Prostate gland (tissue), 2 donors: ENCODE results near the gene BOK. TPM values are rescaled to one million over a fixed set of nuclear protein-coding genes. Genes with fewer than 3 reads are reported as not detected.

Source experiments
- DNase-seq: peaks from one replicate; pipeline ENCODE4 v3.0.0-alpha.2; 2019; ENCODE audit warnings: low spot score
- H3K27ac ChIP-seq, 2 donors: fragments of 200-600 bp; sonication (generic); 2 replicates each; pipeline ENCODE4 v1.5.1; 2017 to 2019
- H3K27me3 ChIP-seq: fragments of 200-600 bp; sonication (generic); replicated peaks from 2 replicates; pipeline ENCODE4 v1.5.1; 2019; ENCODE audit not compliant: insufficient read depth
- H3K36me3 ChIP-seq, 2 donors: fragments of 200-600 bp; sonication (generic); 1 replicate in 1 of 2; 2 replicates in 1 of 2; pipeline versions ENCODE4 v1.5.1 to v1.8.1; 2017 to 2019
- H3K4me1 ChIP-seq: fragments of 200-600 bp; sonication (generic); replicated peaks from 2 replicates; pipeline ENCODE4 v1.5.1; 2019
- H3K4me3 ChIP-seq, 2 donors: fragments of 200-600 bp; sonication (generic); 2 replicates each; pipeline ENCODE4 v1.5.1; 2017 to 2019
- H3K9me3 ChIP-seq: fragments of 200-600 bp; sonication (generic); 2 replicates; pipeline ENCODE4 v1.5.1; 2017
- CTCF ChIP-seq, 4 experiments: fragments of 200-600 bp in 2 of 4; fragments of 450-650 bp in 2 of 4; sonication (generic) in 2 of 4; IDR thresholded peaks; 1 replicate in 3 of 4; 2 replicates in 1 of 4; pipeline ENCODE4 v1.5.1; 2016 to 2019; ENCODE audit warnings: antibody characterized with exemption in 4 of 4, mild to moderate bottlenecking in 2 of 4, moderate library complexity in 2 of 4
- POLR2A ChIP-seq: fragments of 450-650 bp; IDR thresholded peaks from one replicate; pipeline ENCODE4 v1.6.1; 2016; ENCODE audit warnings: antibody characterized with exemption, mild to moderate bottlenecking
- POLR2AphosphoS5 ChIP-seq: sonication (generic); formaldehyde crosslinking; IDR thresholded peaks from one replicate; pipeline ENCODE4 v1.6.1; 2017; ENCODE audit warnings: antibody characterized with exemption
- whole genome bisulfite sequencing: methylation state at CpG from one replicate; pipeline ENCODE4 v1.1.5; 2018; 5-methylcytosine and 5-hydroxymethylcytosine counted together
- intact Hi-C: fragments of 100-400 bp; cut with DNase I; formaldehyde crosslinking; loops from one replicate; pipeline ENCODE4 v1.14.2; 2022
- total RNA-seq, 2 donors: library from RNA; depleted of rRNA; stranded (reverse); fragments of >200 nt; gene quantifications; one replicate each; pipeline ENCODE4 v1.1.0, GENCODE V29; 2016

The BOK gene
- total RNA-seq, 2 donors from 2014 or later = 58.3 to 91.6 TPM

DNA sequence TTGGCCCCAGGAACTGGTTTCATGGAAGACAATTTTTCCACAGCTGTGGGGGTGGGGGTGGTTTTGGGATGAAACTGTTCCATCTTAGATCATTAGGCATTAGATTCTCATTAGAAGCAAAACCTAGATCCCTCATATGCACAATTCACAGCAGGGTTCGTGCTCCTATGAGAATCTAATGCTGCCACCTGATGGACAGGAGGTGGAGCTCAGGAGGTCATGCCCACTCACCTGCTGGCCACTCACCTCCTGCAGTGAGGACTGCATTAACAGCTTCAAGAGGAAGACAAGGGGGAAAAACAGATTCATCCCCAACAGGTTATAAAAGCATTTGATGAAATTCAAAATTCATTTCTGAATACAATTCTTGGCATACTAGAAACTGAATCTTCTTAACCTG, 39.9 kb downstream of the BOK start:
- no peak overlapping the region for H3K4me3 ChIP-seq
- intact Hi-C loops = no loop called here
- 76% methylated on average over 1 of the region's 1 CpG for WGBS
- H3K36me3 ChIP-seq = peaks cover 0 to 5% of the 10 kb centered on the region in 2 donors
- no peak for DNase-seq
- H3K4me1 ChIP-seq = no peaks in the 10 kb centered on the region
- no peaks in the 10 kb centered on the region for H3K27me3 ChIP-seq
- H3K9me3 ChIP-seq = no peaks in the 10 kb centered on the region
- TF ChIP-seq POLR2A = no peak
- TF ChIP-seq CTCF (IDR thresholded peaks at IDR 0.05) = peak in 3 of 4 experiments; percentile 18 to 47 (median 45)
- no peak for TF ChIP-seq POLR2AphosphoS5
- H3K27ac ChIP-seq = no peak overlapping the region

DNA sequence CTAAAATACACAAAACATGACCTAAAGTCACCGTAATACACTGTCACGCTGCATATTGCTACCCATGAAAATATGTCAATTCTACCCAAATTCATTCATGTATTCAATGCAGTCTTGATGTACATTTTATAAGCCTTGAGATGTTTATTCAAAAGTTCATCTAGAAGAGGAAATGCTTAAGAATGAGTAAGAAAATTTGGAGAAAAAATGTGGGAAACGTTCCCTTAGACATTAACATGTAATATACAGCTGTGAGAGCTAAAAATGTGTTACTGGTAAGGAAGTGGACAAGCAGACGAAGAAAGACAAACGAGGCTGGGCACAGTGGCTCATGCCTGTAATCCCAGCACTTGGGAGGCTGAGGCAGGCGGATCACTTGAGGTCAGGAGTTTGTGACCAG, 41.1 kb downstream of the BOK start:
- peaks cover 0 to 5% of the 10 kb centered on the region in 2 donors for H3K36me3 ChIP-seq
- no peaks in the 10 kb centered on the region for H3K4me1 ChIP-seq
- no peak overlapping the region for H3K4me3 ChIP-seq
- intact Hi-C loops = no loop called here
- no peaks in the 10 kb centered on the region for H3K9me3 ChIP-seq
- TF ChIP-seq POLR2AphosphoS5 (no peak), CTCF (IDR thresholded peaks at IDR 0.05) (no peak), POLR2A (no peak)
- H3K27ac ChIP-seq = no peak overlapping the region
- H3K27me3 ChIP-seq = no peaks in the 10 kb centered on the region
- no peak for DNase-seq
- 86% methylated on average over 6 of the region's 6 CpGs for WGBS

- WGBS = 91% methylated on average over 13 of the region's 13 CpGs
Observed at GRCh38 chr2:241601841-241602240, 43.3 kb downstream of the BOK start.

GRCh38 chr2:241602720-241603119, 44.2 kb downstream of the BOK start:
- Histone ChIP-seq H3K4me3 (no peak overlapping the region), H3K27ac (no peak overlapping the region), H3K4me1 (no peaks in the 10 kb centered on the region), H3K27me3 (no peaks in the 10 kb centered on the region), H3K36me3 (peaks cover 0 to 5% of the 10 kb centered on the region in 2 donors), H3K9me3 (no peaks in the 10 kb centered on the region)
- DNase-seq = no peak
- intact Hi-C loops = no loop called here
- 92% methylated on average over 17 of the region's 17 CpGs for WGBS
- TF ChIP-seq POLR2AphosphoS5 (no peak), POLR2A (no peak), CTCF (IDR thresholded peaks at IDR 0.05) (no peak)

More at GRCh38 chr2:241601841-241602240, 43.3 kb downstream of the BOK start:
- intact Hi-C loops = no loop called here
- H3K4me3 ChIP-seq = no peak overlapping the region
- no peaks in the 10 kb centered on the region for H3K27me3 ChIP-seq
- peaks cover 0 to 5% of the 10 kb centered on the region in 2 donors for H3K36me3 ChIP-seq
- no peak for DNase-seq
- no peaks in the 10 kb centered on the region for H3K4me1 ChIP-seq
- no peak for TF ChIP-seq POLR2A
- no peak for TF ChIP-seq POLR2AphosphoS5
- no peak for TF ChIP-seq CTCF (IDR thresholded peaks at IDR 0.05)
- H3K27ac ChIP-seq = no peak overlapping the region
- no peaks in the 10 kb centered on the region for H3K9me3 ChIP-seq

DNA sequence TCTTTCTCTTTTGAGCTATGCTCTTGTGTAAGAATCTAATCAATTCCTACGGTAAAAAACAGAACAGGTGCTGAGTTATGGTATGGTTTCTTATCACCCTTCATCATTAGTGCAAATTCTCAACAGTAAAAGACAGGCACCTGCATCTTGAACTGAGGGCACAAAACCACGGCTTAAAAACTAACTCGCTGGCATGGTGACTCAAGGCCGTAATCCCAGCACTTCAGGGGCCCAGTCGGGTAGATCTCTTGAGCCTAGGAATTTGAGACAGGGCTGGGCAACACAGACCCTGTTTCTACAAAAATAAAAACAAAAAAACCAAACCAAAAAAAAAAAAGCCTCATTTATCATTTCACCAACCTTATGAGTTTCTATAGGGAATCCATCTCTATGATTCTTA, 45.1 kb downstream of the BOK start:
- TF ChIP-seq CTCF (IDR thresholded peaks at IDR 0.05) (no peak), POLR2AphosphoS5 (no peak), POLR2A (no peak)
- no peaks in the 10 kb centered on the region for H3K9me3 ChIP-seq
- H3K27me3 ChIP-seq = no peaks in the 10 kb centered on the region
- H3K27ac ChIP-seq = no peak overlapping the region
- intact Hi-C loops = no loop called here
- peaks cover 0 to 5% of the 10 kb centered on the region in 2 donors for H3K36me3 ChIP-seq
- H3K4me3 ChIP-seq = no peak overlapping the region
- DNase-seq = no peak
- H3K4me1 ChIP-seq = no peaks in the 10 kb centered on the region
- WGBS = 80% methylated on average over 5 of the region's 5 CpGs
